ENCODE data around the gene ATXN1.

DNA sequence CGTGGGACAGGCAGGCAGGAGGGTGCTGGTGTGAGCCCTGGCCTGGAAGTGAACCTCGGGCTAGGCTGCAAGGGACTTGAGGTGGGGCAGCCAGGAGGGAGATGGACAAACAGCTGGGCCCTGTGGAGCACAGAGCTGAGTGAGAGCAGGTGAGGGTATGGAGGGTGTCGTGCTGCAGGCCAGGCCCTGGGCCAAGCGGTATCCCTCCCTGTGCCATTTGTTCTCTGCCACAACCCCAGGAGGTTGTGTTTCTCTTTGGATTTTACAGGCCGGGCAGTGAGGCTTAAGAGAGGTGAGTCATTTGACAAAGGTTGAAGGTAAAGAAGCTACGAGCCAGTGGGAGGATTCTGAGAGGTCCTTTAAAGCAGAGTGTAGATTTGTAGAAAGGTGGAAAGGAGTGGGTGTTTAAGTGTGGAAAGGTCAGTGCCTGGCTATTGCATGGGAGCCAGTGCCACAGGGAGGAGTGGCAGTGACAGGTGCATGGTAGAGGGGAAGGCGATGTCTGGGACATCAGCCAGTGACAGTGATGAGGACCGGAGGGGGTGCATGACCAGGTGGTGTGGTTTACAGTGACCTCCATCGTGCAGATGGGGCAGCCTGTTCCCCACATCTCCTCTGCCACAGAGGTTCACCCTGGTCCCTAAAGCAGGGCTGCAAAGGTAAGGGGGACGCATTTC lies 483.1 kb downstream of the ATXN1 start:
- TF ChIP-seq POLR2AphosphoS5 (IDR thresholded peaks at IDR 0.05) (no peak), CTCF (IDR thresholded peaks at IDR 0.05) (no peak), POLR2A (IDR thresholded peaks at IDR 0.05) (no peak), EP300 (IDR thresholded peaks at IDR 0.05; ENCODE audit: low read depth) (no peak)

Data from transverse colon (tissue), 4 donors.